Stomach (tissue), 4 donors: Measurements from ENCODE around the gene SOX6.

Source experiments
- CTCF ChIP-seq, 7 experiments: fragments of 450-650 bp in 4 of 7; fragments of 200-600 bp in 3 of 7; sonication (generic) in 3 of 7; IDR thresholded peaks; one replicate each; pipeline ENCODE4 v1.5.1; 2016 to 2019; ENCODE audit warnings: antibody characterized with exemption in 7 of 7, control low read depth in 2 of 7, mild to moderate bottlenecking in 1 of 7
- POLR2AphosphoS5 ChIP-seq, 3 donors: sonication (generic); formaldehyde crosslinking; IDR thresholded peaks; one replicate each; pipeline ENCODE4 v1.6.1; 2016; ENCODE audit warnings: antibody characterized with exemption in 3 of 3

GRCh38 chr11:16361108-16361865 is 4.9 kb upstream of the SOX6 start:
- TF ChIP-seq CTCF (IDR thresholded peaks at IDR 0.05) (no peak), POLR2AphosphoS5 (IDR thresholded peaks at IDR 0.05) (no peak)
